ENCODE results near the gene RNF222. TPM values are rescaled to one million over a fixed set of nuclear protein-coding genes. Genes with fewer than 3 reads are reported as not detected.

RNF222 gene
- total RNA-seq, 3 donors from 2014 or later: not detected

DNA sequence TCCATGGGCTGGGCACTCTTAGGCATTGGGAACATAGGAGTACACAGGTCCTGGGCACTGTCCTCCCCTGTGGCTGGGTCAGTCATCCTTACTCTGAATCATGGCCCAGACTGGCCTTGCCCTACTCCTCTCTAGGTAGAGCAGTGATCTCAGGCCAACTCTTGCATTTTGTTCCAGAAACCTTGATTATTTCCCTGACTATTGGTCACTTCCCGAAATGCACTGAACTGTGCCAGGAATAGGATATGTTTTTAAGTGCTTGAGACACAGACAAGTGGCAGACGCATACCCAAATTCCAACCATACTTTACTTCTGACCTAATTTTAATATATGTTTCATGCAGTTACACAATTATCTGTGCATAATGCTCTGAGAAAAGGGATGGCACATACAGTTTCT is 31.4 kb downstream of the RNF222 start:
- no peak for DNase-seq (ENCODE audit: low spot score in 2 of 2)
- Histone ChIP-seq H3K27ac (peak overlapping the region; percentile 55 to 79), H3K4me3 (no peak overlapping the region), H3K9me3 (no peaks in the 10 kb centered on the region), H3K27me3 (no peaks in the 10 kb centered on the region), H3K36me3 (no peaks in the 10 kb centered on the region), H3K4me1 (no peaks in the 10 kb centered on the region)
- intact Hi-C loops (cut with DNase I; ENCODE audit: low total_unique reads): no loop called here
- peak in 1 of 3 donors; percentile 17 for TF ChIP-seq POLR2AphosphoS5 (IDR thresholded peaks at IDR 0.05)
- TF ChIP-seq, protein P1, sequence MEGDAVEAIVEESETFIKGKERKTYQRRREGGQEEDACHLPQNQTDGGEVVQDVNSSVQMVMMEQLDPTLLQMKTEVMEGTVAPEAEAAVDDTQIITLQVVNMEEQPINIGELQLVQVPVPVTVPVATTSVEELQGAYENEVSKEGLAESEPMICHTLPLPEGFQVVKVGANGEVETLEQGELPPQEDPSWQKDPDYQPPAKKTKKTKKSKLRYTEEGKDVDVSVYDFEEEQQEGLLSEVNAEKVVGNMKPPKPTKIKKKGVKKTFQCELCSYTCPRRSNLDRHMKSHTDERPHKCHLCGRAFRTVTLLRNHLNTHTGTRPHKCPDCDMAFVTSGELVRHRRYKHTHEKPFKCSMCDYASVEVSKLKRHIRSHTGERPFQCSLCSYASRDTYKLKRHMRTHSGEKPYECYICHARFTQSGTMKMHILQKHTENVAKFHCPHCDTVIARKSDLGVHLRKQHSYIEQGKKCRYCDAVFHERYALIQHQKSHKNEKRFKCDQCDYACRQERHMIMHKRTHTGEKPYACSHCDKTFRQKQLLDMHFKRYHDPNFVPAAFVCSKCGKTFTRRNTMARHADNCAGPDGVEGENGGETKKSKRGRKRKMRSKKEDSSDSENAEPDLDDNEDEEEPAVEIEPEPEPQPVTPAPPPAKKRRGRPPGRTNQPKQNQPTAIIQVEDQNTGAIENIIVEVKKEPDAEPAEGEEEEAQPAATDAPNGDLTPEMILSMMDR (IDR thresholded peaks at IDR 0.05): no peak

DNA sequence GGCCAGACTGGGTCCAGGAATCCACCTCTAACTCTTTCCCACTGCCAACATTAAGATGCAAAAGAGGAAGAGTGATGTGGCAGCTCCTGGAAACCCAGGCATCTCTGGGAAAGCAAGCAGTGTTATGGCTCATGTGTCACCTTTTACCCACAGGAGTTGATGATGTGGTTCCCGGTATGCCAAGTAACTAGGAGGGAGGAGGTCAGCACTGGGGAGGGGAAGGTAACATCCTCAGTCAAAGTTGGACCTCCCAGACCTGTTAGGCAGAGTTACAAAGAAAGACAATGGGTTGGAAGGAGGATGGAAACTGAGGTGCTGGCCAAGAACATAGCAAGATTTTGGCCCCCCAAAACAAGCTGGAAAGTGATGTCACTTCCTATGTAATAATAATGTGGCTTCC is 32.5 kb downstream of the RNF222 start:
- peak; percentile 10 to 44 (median 36) for TF ChIP-seq POLR2AphosphoS5 (IDR thresholded peaks at IDR 0.05)
- TF ChIP-seq, protein P1 (IDR thresholded peaks at IDR 0.05): no peak
- no peaks in the 10 kb centered on the region for H3K36me3 ChIP-seq
- no peaks in the 10 kb centered on the region for H3K27me3 ChIP-seq
- no peaks in the 10 kb centered on the region for H3K9me3 ChIP-seq
- intact Hi-C loops (cut with DNase I; ENCODE audit: low total_unique reads): no loop called here
- no peak overlapping the region for H3K4me3 ChIP-seq
- no peaks in the 10 kb centered on the region for H3K4me1 ChIP-seq
- H3K27ac ChIP-seq: peak overlapping the region; percentile 55 to 79
- no peak for DNase-seq (ENCODE audit: low spot score in 2 of 2)

DNA sequence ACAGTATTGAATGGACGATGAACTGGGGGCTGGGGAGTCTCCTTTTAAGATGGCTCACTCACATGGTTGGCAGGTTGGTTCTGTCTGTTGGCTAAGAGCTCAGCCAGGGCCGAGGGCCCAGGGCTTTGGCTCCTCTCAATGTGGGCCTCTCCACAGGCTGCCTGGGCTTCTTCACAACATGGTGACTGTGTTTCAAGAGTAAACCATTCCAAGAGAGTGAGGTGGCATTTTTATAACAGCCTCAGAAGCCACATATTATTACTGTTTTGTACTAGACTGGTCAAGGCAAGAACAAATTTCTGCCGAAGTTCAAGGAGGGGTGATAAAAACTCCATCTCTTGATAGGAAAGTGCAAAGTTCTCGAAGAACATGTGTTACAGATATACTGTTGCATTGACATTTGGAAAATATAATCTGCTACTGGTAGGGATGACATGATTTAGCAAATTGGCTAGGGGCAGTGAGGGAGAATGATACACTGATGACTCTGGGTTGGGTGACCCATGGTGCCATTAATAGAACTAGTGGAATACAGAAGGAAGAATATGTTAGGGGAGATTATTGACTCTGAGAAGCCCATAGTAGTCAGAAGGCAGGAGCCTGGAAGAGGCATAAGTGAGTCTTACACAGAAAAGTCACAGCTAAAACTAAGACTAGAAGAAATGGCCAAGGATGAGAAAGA is 34.8 kb downstream of the RNF222 start:
- no peaks in the 10 kb centered on the region for H3K36me3 ChIP-seq
- H3K4me3 ChIP-seq: no peak overlapping the region
- no peaks in the 10 kb centered on the region for H3K9me3 ChIP-seq
- no peak for TF ChIP-seq POLR2AphosphoS5 (IDR thresholded peaks at IDR 0.05)
- TF ChIP-seq, protein P1 (IDR thresholded peaks at IDR 0.05): no peak
- no peak for TF ChIP-seq POLR2A (IDR thresholded peaks at IDR 0.05)
- intact Hi-C loops (cut with DNase I; ENCODE audit: low total_unique reads): no loop called here
- no peaks in the 10 kb centered on the region for H3K4me1 ChIP-seq
- no peak for DNase-seq (ENCODE audit: low spot score in 2 of 2)
- no peaks in the 10 kb centered on the region for H3K27me3 ChIP-seq
- H3K27ac ChIP-seq: peak overlapping the region in 1 of 2 donors; percentile 3

DNA sequence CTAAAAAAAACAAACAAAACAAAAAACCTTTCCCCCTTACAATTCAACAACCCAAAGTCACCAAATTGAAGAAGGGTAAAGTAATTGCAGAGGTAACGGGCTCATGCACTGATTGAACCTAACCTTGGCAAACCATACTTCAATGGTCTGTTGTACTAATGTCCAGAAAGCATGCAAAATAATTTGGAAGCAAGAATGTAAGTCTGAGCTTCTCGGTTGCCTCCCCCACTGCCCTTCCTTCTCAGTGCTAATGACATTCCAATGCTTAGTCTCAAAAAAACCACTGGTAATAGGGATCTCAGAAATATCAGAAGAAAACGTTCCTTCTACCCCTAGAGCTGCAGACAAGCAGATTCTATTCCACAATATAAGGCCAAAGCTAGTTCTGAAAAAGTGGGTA is 36.9 kb downstream of the RNF222 start:
- H3K9me3 ChIP-seq: no peaks in the 10 kb centered on the region
- no peaks in the 10 kb centered on the region for H3K27me3 ChIP-seq
- H3K4me3 ChIP-seq: no peak overlapping the region
- no peaks in the 10 kb centered on the region for H3K36me3 ChIP-seq
- DNase-seq (ENCODE audit: low spot score in 2 of 2): no peak
- H3K27ac ChIP-seq: peak overlapping the region in 1 of 2 donors; percentile 76
- no peaks in the 10 kb centered on the region for H3K4me1 ChIP-seq
- intact Hi-C loops (cut with DNase I; ENCODE audit: low total_unique reads): no loop called here
- TF ChIP-seq POLR2A (IDR thresholded peaks at IDR 0.05) (no peak), POLR2AphosphoS5 (IDR thresholded peaks at IDR 0.05) (no peak)
- TF ChIP-seq, protein P1 (IDR thresholded peaks at IDR 0.05): no peak

DNA sequence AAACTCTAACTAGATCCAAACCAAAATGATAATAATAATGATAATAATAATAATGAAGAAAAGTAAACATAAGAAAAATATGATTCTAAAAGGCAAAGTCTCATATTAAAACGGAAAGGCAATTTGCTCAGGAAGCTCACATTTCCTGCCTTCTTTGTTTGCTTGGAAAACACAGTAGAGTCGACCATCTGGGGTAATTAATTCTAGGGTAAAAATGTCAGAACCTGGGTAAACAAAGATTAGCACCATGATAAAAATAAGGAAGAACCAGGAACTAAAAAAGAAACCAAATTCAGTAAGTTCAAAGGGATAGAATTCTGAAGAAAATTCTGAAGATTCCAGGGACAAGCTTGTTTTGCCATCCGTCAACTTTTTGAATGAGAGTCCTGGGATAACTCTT is 37.4 kb downstream of the RNF222 start:
- Histone ChIP-seq H3K4me1 (no peaks in the 10 kb centered on the region), H3K4me3 (no peak overlapping the region), H3K27me3 (no peaks in the 10 kb centered on the region), H3K27ac (no peak overlapping the region), H3K9me3 (no peaks in the 10 kb centered on the region), H3K36me3 (no peaks in the 10 kb centered on the region)
- DNase-seq (ENCODE audit: low spot score in 2 of 2): no peak
- TF ChIP-seq POLR2AphosphoS5 (IDR thresholded peaks at IDR 0.05) (no peak), POLR2A (IDR thresholded peaks at IDR 0.05) (no peak)
- TF ChIP-seq, protein P1 (IDR thresholded peaks at IDR 0.05): no peak
- intact Hi-C loops (cut with DNase I; ENCODE audit: low total_unique reads): no loop called here
